Activated T-helper 1 cell treated with anti-CD3 and anti-CD28 coated beads, Interleukin-12 subunit alpha, Interleukin-12 subunit beta, Interleukin-2, Interleukin-4 antibody, amounts not matched to agents 30 ng/mL and 10 ng/mL and 1 ng/mL, durations not matched to agents 14 hours and 24 hours and 36 hours (primary cell): Measurements from ENCODE around the gene ORM2. TPM values are rescaled to one million over a fixed set of nuclear protein-coding genes. Genes with fewer than 3 reads are reported as not detected.

Source experiments
- DNase-seq: peaks from one replicate; pipeline ENCODE4 v3.0.0; 2021; ENCODE audit warnings: low spot score
- H3K27ac Mint-ChIP-seq: one replicate; pipeline ENCODE4 v1.8.0; 2021; ENCODE audit warnings: mild to moderate bottlenecking, mixed read lengths
- H3K27me3 Mint-ChIP-seq: one replicate; pipeline ENCODE4 v1.8.0; 2022; ENCODE audit warnings: mild to moderate bottlenecking, moderate library complexity, mixed read lengths; ENCODE audit not compliant: insufficient read depth
- H3K36me3 Mint-ChIP-seq: one replicate; pipeline ENCODE4 v1.8.0; 2021; ENCODE audit warnings: low read depth, mixed read lengths
- H3K4me1 Mint-ChIP-seq: one replicate; pipeline ENCODE4 v1.8.0; 2021; ENCODE audit warnings: low read depth, mixed read lengths
- H3K4me3 Mint-ChIP-seq: one replicate; pipeline ENCODE4 v1.8.0; 2021; ENCODE audit warnings: mild to moderate bottlenecking, moderate library complexity, mixed read lengths
- H3K9me3 Mint-ChIP-seq: one replicate; pipeline ENCODE4 v1.8.0; 2021; ENCODE audit warnings: mixed read lengths
- intact Hi-C: fragments of 100-400 bp; cut with micrococcal nuclease; formaldehyde crosslinking; loops from one replicate; pipeline ENCODE4 v1.15.1; 2024
- total RNA-seq: library from RNA; stranded (reverse); gene quantifications from 2 replicates; pipeline ENCODE4 v1.2.3, GENCODE V29; 2022

Gene ORM2
- total RNA-seq, 1 donor from 2014 or later: not detected

- no peak for DNase-seq
- intact Hi-C loops: no loop called here
- Mint-ChIP-seq H3K4me1 (peaks cover 34% of the 10 kb centered on the region), H3K4me3 (no peak overlapping the region), H3K27ac (peak overlapping the region; percentile 23), H3K9me3 (no peaks in the 10 kb centered on the region), H3K27me3 (no peaks in the 10 kb centered on the region), H3K36me3 (peaks cover 83% of the 10 kb centered on the region)
These were observed 15.9 kb downstream of the ORM2 start for GRCh38 chr9:114345493-114346065.

GRCh38 chr9:114346146-114346545 is 16.5 kb downstream of the ORM2 start:
- Mint-ChIP-seq H3K4me3 (no peak overlapping the region), H3K4me1 (peaks cover 38% of the 10 kb centered on the region), H3K27ac (no peak overlapping the region), H3K36me3 (peaks cover 82% of the 10 kb centered on the region), H3K9me3 (no peaks in the 10 kb centered on the region), H3K27me3 (no peaks in the 10 kb centered on the region)
- no peak for DNase-seq
- intact Hi-C loops: no loop called here

- intact Hi-C loops: no loop called here
- Mint-ChIP-seq H3K36me3 (peaks cover 82% of the 10 kb centered on the region), H3K4me3 (no peak overlapping the region), H3K9me3 (no peaks in the 10 kb centered on the region), H3K27ac (peak overlapping the region; percentile 97), H3K4me1 (peaks cover 46% of the 10 kb centered on the region), H3K27me3 (no peaks in the 10 kb centered on the region)
- no peak for DNase-seq
These were observed 18.0 kb downstream of the ORM2 start for GRCh38 chr9:114347675-114348074.

GRCh38 chr9:114348261-114348905 is 18.7 kb downstream of the ORM2 start:
- Mint-ChIP-seq H3K36me3 (peaks cover 80% of the 10 kb centered on the region), H3K4me3 (peak overlapping the region; percentile 15), H3K4me1 (peaks cover 53% of the 10 kb centered on the region), H3K27ac (peak overlapping the region; percentile 97), H3K27me3 (no peaks in the 10 kb centered on the region), H3K9me3 (no peaks in the 10 kb centered on the region)
- intact Hi-C loops: no loop called here
- DNase-seq: no peak

GRCh38 chr9:114348906-114349482 is 19.3 kb downstream of the ORM2 start:
- H3K9me3 Mint-ChIP-seq: no peaks in the 10 kb centered on the region
- no peaks in the 10 kb centered on the region for H3K27me3 Mint-ChIP-seq
- peaks cover 79% of the 10 kb centered on the region for H3K36me3 Mint-ChIP-seq
- DNase-seq: peak; percentile 62
- intact Hi-C loops: loop anchor here (1.0 kb wide), 7 partner anchors 10 to 238 kb away; partner anchors contain the start of gene ATP6V1G1
- peak overlapping the region; percentile 97 for H3K27ac Mint-ChIP-seq
- peak overlapping the region; percentile 72 for H3K4me3 Mint-ChIP-seq
- peaks cover 56% of the 10 kb centered on the region for H3K4me1 Mint-ChIP-seq

GRCh38 chr9:114349713-114350480 is 20.2 kb downstream of the ORM2 start:
- Mint-ChIP-seq H3K4me1 (peaks cover 56% of the 10 kb centered on the region), H3K27me3 (no peaks in the 10 kb centered on the region), H3K36me3 (peaks cover 70% of the 10 kb centered on the region), H3K4me3 (peak overlapping the region; percentile 15), H3K27ac (peak overlapping the region; percentile 97), H3K9me3 (no peaks in the 10 kb centered on the region)
- intact Hi-C loops: loop anchor here (1.0 kb wide), 7 partner anchors 11 to 237 kb away; partner anchors contain the start of gene ATP6V1G1
- no peak for DNase-seq

- Mint-ChIP-seq H3K36me3 (peaks cover 62% of the 10 kb centered on the region), H3K9me3 (no peaks in the 10 kb centered on the region), H3K27ac (peak overlapping the region; percentile 97), H3K4me3 (peak overlapping the region; percentile 15), H3K4me1 (peaks cover 56% of the 10 kb centered on the region), H3K27me3 (no peaks in the 10 kb centered on the region)
- intact Hi-C loops: no loop called here
- no peak for DNase-seq
These were observed 21.1 kb downstream of the ORM2 start for GRCh38 chr9:114350636-114351401.

GRCh38 chr9:114351932-114352331 is 22.3 kb downstream of the ORM2 start:
- H3K4me1 Mint-ChIP-seq: peaks cover 50% of the 10 kb centered on the region
- no peak overlapping the region for H3K4me3 Mint-ChIP-seq
- no peaks in the 10 kb centered on the region for H3K9me3 Mint-ChIP-seq
- peak overlapping the region; percentile 48 for H3K27ac Mint-ChIP-seq
- intact Hi-C loops: no loop called here
- peaks cover 59% of the 10 kb centered on the region for H3K36me3 Mint-ChIP-seq
- no peaks in the 10 kb centered on the region for H3K27me3 Mint-ChIP-seq
- DNase-seq: no peak

DNA sequence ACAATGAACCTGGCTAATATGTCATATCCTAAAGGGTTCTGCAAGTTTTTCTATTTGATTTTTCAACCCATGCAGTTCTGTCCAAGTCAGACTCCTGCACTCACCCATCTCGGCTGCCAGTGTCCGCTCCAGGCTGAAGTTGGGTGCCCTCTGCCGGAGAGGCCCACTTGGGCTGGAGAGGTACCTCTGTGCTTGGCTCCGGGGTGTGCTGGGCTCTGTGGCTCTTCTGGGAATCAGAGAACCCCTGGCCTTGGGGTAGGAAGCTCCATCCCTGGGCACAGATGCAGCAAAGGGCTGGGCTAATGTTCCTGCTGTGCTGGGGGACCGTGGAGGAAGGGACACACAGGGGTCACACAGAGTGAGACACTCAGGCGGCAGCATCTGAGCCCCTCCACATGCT is 26.2 kb downstream of the ORM2 start:
- Mint-ChIP-seq H3K27ac (no peak overlapping the region), H3K9me3 (no peaks in the 10 kb centered on the region), H3K27me3 (no peaks in the 10 kb centered on the region), H3K4me1 (peaks cover 48% of the 10 kb centered on the region), H3K4me3 (no peak overlapping the region), H3K36me3 (peaks cover 51% of the 10 kb centered on the region)
- intact Hi-C loops: no loop called here
- no peak for DNase-seq

DNA sequence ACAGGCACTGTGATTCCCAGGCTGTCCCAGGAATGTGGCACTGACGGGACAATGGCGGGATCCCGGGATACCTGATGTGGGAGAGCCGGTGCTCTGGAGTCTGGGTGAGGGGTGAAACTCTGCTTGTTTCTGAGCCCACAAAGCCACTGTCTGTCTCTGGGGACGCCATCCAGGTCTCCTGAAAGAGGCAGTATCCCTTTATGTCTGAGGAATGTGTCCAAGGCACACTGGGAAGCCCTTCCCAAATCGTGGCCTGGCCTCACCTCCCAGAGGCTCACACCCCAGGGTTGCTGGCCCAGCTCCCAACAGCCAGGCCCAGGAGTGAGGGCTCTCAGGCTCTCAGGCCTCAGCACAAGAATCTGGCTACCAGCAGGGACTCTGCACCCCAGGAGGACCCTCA is 27.1 kb downstream of the ORM2 start:
- intact Hi-C loops: no loop called here
- peaks cover 50% of the 10 kb centered on the region for H3K4me1 Mint-ChIP-seq
- no peak for DNase-seq
- H3K36me3 Mint-ChIP-seq: peaks cover 56% of the 10 kb centered on the region
- H3K4me3 Mint-ChIP-seq: no peak overlapping the region
- no peaks in the 10 kb centered on the region for H3K9me3 Mint-ChIP-seq
- H3K27me3 Mint-ChIP-seq: no peaks in the 10 kb centered on the region
- H3K27ac Mint-ChIP-seq: peak overlapping the region; percentile 34

- Mint-ChIP-seq H3K36me3 (peaks cover 54% of the 10 kb centered on the region), H3K4me1 (peaks cover 44% of the 10 kb centered on the region), H3K4me3 (no peak overlapping the region), H3K27ac (peak overlapping the region; percentile 69), H3K9me3 (no peaks in the 10 kb centered on the region), H3K27me3 (no peaks in the 10 kb centered on the region)
- no peak for DNase-seq
- intact Hi-C loops: no loop called here
These were observed 27.7 kb downstream of the ORM2 start for GRCh38 chr9:114357360-114357759.

DNA sequence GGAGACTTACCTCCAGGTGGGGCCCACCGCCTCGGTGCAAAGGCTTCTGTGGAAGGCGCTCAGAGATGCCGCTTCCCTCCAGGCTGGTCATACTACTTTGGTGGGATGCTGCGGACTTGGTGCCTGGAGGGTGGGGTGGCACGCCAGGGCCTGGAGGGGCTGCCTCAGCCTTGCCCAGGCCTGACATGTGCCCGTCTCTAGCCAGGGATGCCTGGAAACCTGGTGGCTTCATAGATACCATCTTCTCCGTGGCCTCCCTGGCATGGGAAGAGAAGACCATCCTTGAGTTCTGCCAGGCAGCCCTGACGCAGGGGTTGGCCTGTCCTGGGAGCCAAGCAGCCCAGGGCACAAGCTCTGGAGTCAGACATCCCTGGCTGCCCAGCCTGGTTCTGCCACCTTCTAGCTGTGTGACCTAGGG is 28.3 kb downstream of the ORM2 start:
- peaks cover 56% of the 10 kb centered on the region for H3K36me3 Mint-ChIP-seq
- no peak for DNase-seq
- intact Hi-C loops: no loop called here
- H3K4me3 Mint-ChIP-seq: no peak overlapping the region
- peaks cover 45% of the 10 kb centered on the region for H3K4me1 Mint-ChIP-seq
- no peaks in the 10 kb centered on the region for H3K9me3 Mint-ChIP-seq
- H3K27ac Mint-ChIP-seq: peak overlapping the region; percentile 88
- H3K27me3 Mint-ChIP-seq: no peaks in the 10 kb centered on the region
